HFFc6 (cell line): ENCODE data around the gene NOC4L. TPM values are rescaled to one million over a fixed set of nuclear protein-coding genes. Genes with fewer than 3 reads are reported as not detected.

Experiments used
- DNase-seq: peaks from one replicate; pipeline ENCODE4 v3.0.0-alpha.2; 2018
- H3K27ac Mint-ChIP-seq: 2 replicates; pipeline ENCODE4 v1.8.0; 2020; ENCODE audit warnings: mild to moderate bottlenecking, mixed read lengths
- H3K27me3 Mint-ChIP-seq: 2 replicates; pipeline ENCODE4 v1.8.0; 2021; ENCODE audit warnings: mild to moderate bottlenecking, moderate library complexity, mixed read lengths; ENCODE audit not compliant: insufficient read depth
- H3K36me3 Mint-ChIP-seq: 2 replicates; pipeline ENCODE4 v1.8.0; 2021; ENCODE audit warnings: low read depth, mixed read lengths
- H3K4me1 Mint-ChIP-seq: 2 replicates; pipeline ENCODE4 v1.8.0; 2020; ENCODE audit warnings: low read depth, mixed read lengths
- H3K4me3 Mint-ChIP-seq: 2 replicates; pipeline ENCODE4 v1.8.0; 2020; ENCODE audit warnings: mild to moderate bottlenecking, moderate library complexity, mixed read lengths
- H3K9me3 Mint-ChIP-seq: 2 replicates; pipeline ENCODE4 v1.8.0; 2020; ENCODE audit warnings: mild to moderate bottlenecking, mixed read lengths
- CTCF ChIP-seq: fragments of 200-600 bp; sonication (generic); IDR thresholded peaks from 2 replicates; pipeline ENCODE4 v1.5.0; 2021; ENCODE audit warnings: antibody characterized with exemption, mild to moderate bottlenecking
- total RNA-seq, 6 experiments: library from RNA; stranded (reverse); fragmentation: NEBNext Ultra II Directional; extraction: Animal tissue kit (Norgen Biotek cat#: 25700); gene quantifications; 2 replicates in 1 of 6; 3 replicates in 5 of 6; pipeline ENCODE4 v1.2.3, GENCODE V29; 2021

NOC4L gene
- total RNA-seq, 6 experiments from 2014 or later: 25.8 to 33.5 (median 31.3) TPM

- Mint-ChIP-seq H3K27ac (no peak overlapping the region), H3K4me1 (peaks cover 10% of the 10 kb centered on the region), H3K36me3 (no peaks in the 10 kb centered on the region), H3K9me3 (peaks cover 8% of the 10 kb centered on the region), H3K4me3 (no peak overlapping the region), H3K27me3 (peaks cover 7% of the 10 kb centered on the region)
- no peak for TF ChIP-seq CTCF
- no peak for DNase-seq
Measured at GRCh38 chr12:132169376-132169775, 25.1 kb downstream of the NOC4L start.

GRCh38 chr12:132170094-132170636, 25.9 kb downstream of the NOC4L start:
- DNase-seq: peak; percentile 48
- Mint-ChIP-seq H3K36me3 (no peaks in the 10 kb centered on the region), H3K27ac (no peak overlapping the region), H3K4me3 (no peak overlapping the region; the same call in 1 of the 2 replicates), H3K9me3 (peaks cover 8% of the 10 kb centered on the region), H3K27me3 (peaks cover 13% of the 10 kb centered on the region), H3K4me1 (peaks cover 10% of the 10 kb centered on the region)
- TF ChIP-seq CTCF: no peak

GRCh38 chr12:132170637-132171292, 26.5 kb downstream of the NOC4L start:
- no peak overlapping the region for H3K4me3 Mint-ChIP-seq
- H3K9me3 Mint-ChIP-seq: peaks cover 8% of the 10 kb centered on the region
- peaks cover 10% of the 10 kb centered on the region for H3K4me1 Mint-ChIP-seq
- peaks cover 13% of the 10 kb centered on the region for H3K27me3 Mint-ChIP-seq
- TF ChIP-seq CTCF: no peak
- no peak for DNase-seq
- H3K27ac Mint-ChIP-seq: no peak overlapping the region
- H3K36me3 Mint-ChIP-seq: no peaks in the 10 kb centered on the region

- peaks cover 8% of the 10 kb centered on the region for H3K9me3 Mint-ChIP-seq
- DNase-seq: no peak
- H3K27me3 Mint-ChIP-seq: peaks cover 13% of the 10 kb centered on the region
- peaks cover 10% of the 10 kb centered on the region for H3K4me1 Mint-ChIP-seq
- H3K4me3 Mint-ChIP-seq: no peak overlapping the region
- no peaks in the 10 kb centered on the region for H3K36me3 Mint-ChIP-seq
- TF ChIP-seq CTCF: no peak
- H3K27ac Mint-ChIP-seq: no peak overlapping the region
Measured at GRCh38 chr12:132171293-132171967, 27.2 kb downstream of the NOC4L start.

GRCh38 chr12:132171968-132172521, 27.8 kb downstream of the NOC4L start:
- Mint-ChIP-seq H3K4me1 (peaks cover 10% of the 10 kb centered on the region), H3K36me3 (no peaks in the 10 kb centered on the region), H3K9me3 (peaks cover 2% of the 10 kb centered on the region), H3K4me3 (no peak overlapping the region), H3K27me3 (peaks cover 18% of the 10 kb centered on the region), H3K27ac (no peak overlapping the region)
- no peak for DNase-seq
- TF ChIP-seq CTCF: no peak
